Heart left ventricle (tissue), 16 donors: ENCODE measurements around the gene HNRNPA3. TPM values are rescaled to one million over a fixed set of nuclear protein-coding genes. Genes with fewer than 3 reads are reported as not detected.

Experiments
- ATAC-seq, 4 donors: fragments of 200-7000 bp; cut with Tn5 transposase; one replicate each; pipeline ENCODE4 v1.9.1; 2020 to 2022; ENCODE audit warnings: moderate library complexity in 4 of 4, mild to moderate bottlenecking in 3 of 4, moderate number of reproducible peaks in 1 of 4
- DNase-seq, 5 donors: peaks; one replicate each; pipeline ENCODE4 v3.0.0-alpha.2; 2020
- H3K27ac ChIP-seq, 12 donors: fragments of 200-600 bp; sonication (generic) in 4 of 12; one replicate each; pipeline versions ENCODE4 v1.5.0 to v1.8.0; 2016 to 2022; ENCODE audit warnings: mild to moderate bottlenecking in 2 of 12
- H3K27me3 ChIP-seq, 9 donors: fragments of 200-600 bp; sonication (generic) in 2 of 9; one replicate each; pipeline versions ENCODE4 v1.5.1 to v1.8.0; 2016 to 2022; ENCODE audit warnings: mild to moderate bottlenecking in 3 of 9
- H3K36me3 ChIP-seq, 9 donors: fragments of 200-600 bp; sonication (generic) in 2 of 9; one replicate each; pipeline versions ENCODE4 v1.5.0 to v1.8.0; 2018 to 2022; ENCODE audit warnings: mild to moderate bottlenecking in 2 of 9
- H3K4me1 ChIP-seq, 12 donors: fragments of 200-600 bp; sonication (generic) in 4 of 12; one replicate each; pipeline versions ENCODE4 v1.5.0 to v1.8.0; 2016 to 2022; ENCODE audit warnings: mild to moderate bottlenecking in 3 of 12
- H3K4me3 ChIP-seq, 12 donors: fragments of 200-600 bp; sonication (generic) in 4 of 12; one replicate each; pipeline versions ENCODE4 v1.5.0 to v1.8.0; 2017 to 2022; ENCODE audit warnings: mild to moderate bottlenecking in 9 of 12, moderate library complexity in 4 of 12
- H3K9me3 ChIP-seq, 12 donors: fragments of 200-600 bp; sonication (generic) in 4 of 12; one replicate each; pipeline versions ENCODE4 v1.5.0 to v1.8.0; 2016 to 2022; ENCODE audit warnings: mild to moderate bottlenecking in 1 of 12
- POLR2A ChIP-seq, 2 donors: fragments of 450-650 bp; IDR thresholded peaks; one replicate each; pipeline ENCODE4 v1.6.1; 2017; ENCODE audit warnings: antibody characterized with exemption in 2 of 2, mild to moderate bottlenecking in 2 of 2, moderate library complexity in 2 of 2
- WGBS, 4 donors: extraction: QIAGEN DNeasy Blood & Tissue Kit in 2 of 4; methylation state at CpG; one replicate each; pipeline versions ENCODE4 v1.1.5 to v1.1.7; 2013 to 2018; 5-methylcytosine and 5-hydroxymethylcytosine counted together
- intact Hi-C, 10 donors: fragments of 100-400 bp; cut with DNase I; formaldehyde crosslinking; loops; one replicate each; pipeline versions ENCODE4 v1.11.1 to v1.14.2; 2022
- polyA plus RNA-seq, 2 donors: library from polyadenylated mRNA; stranded (reverse); fragments of 200-250 nt; gene quantifications; one replicate each; pipeline ENCODE4 v1.2.3, GENCODE V29; 2013
- total RNA-seq, 9 donors: library from RNA; depleted of rRNA in 2 of 9; stranded (reverse); fragments of >200 nt in 2 of 9; fragmentation: NEBNext Ultra II Directional in 3 of 9; extraction: Animal tissue kit (Norgen Biotek cat#: 25700) in 3 of 9; gene quantifications; one replicate each; pipeline versions ENCODE4 v1.1.0 to v1.2.4, GENCODE V29; 2016 to 2023
- TF ChIP-seq, protein P1 (sequence below), 12 donors: fragments of 200-600 bp; sonication (generic) in 4 of 12; IDR thresholded peaks; one replicate each; pipeline versions ENCODE4 v1.5.0 to v1.8.0; 2018 to 2022; ENCODE audit warnings: antibody characterized with exemption in 12 of 12, mild to moderate bottlenecking in 5 of 12
- donor health status: ischemic (EF 13 %, LVEDD 7.1; RV severe dilation, severe dysfunction).
- donor health status: healthy with polysubstance abuse.
- donor health status: DM: no; HTN: yes; CAD: no.
- donor health status: DM: no; HTN: no; CAD: no.
- donor health status: ischemic (EF 25% LVEDD 6.9; RV normal size, moderate dysfunction).
- donor health status: ischemic (EF 25% LVEDD 5.7; RV mildly dilated, moderate dysfunction).
- donor health status: healthy.
- donor health status: DM: yes; HTN: yes; CAD: no.
- donor health status: ischemic (EF 35%, LVEDD 5.7; RV mildly dilated, moderate dysfunction).
- donor health status: nonischemic (EF 11% LVEDD 7.7; RV severe dilation, severe dysfunction).
- donor health status: DM: yes; HTN: yes; CAD: no.
- donor health status: PGD.
- donor health status: ischemic (EF 29% LVEDD 5.4; RV normal size, mild dysfunction).
- donor health status: nonischemic (EF 23%, LVEDD 6.1; RV moderate dilation, normal function).

HNRNPA3 gene
- total and polyA plus RNA-seq, 11 donors, result 12.7 to 134 (median 73.3) TPM

DNA sequence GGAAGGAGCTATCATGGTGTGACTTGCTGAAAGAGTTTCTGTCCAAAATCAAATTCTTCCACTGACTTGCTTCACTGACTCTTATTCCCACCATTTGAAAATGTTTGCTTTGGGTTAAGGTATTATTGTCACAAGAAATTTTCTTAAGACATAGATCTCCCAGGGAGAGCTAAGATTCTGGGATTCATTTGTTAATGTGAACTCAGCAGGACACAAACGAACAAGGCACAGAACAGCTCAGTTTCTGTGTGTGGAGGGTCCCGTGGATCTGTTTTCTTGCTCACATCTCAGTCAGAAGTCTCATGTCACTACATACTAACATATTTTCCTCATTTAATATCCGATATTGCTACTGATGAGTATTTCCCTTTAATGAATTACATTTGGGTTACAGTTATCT, 8.2 kb upstream of the HNRNPA3 start:
- intact Hi-C loops, result no loop called here

DNA sequence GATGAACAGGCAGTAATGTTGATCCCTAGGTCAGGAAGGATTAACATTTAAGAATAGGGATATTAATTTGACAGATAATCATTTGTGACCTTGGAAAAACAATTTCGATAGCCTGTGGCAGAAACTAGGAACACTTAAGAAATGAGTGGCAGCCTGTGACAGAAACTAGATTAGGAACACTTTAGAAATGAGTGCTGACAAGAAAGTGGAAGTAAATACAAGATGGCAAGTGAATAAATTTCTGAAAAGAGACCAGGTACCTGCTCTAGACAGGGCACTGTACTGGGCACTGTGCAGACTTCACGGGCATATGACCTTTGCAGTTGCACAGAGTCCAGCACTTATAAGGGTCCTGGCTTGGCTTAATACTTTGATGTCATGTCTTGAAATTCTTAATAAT, 5.5 kb upstream of the HNRNPA3 start:
- 46 to 59% (median 53%) methylated on average over 2 of the region's 2 CpGs for WGBS, 4 donors
- no peak overlapping the region for H3K4me3 ChIP-seq
- H3K4me1 ChIP-seq, result peaks cover 0 to 19% (median 13%) of the 10 kb centered on the region in 12 donors
- no peaks in the 10 kb centered on the region for H3K36me3 ChIP-seq
- no peaks in the 10 kb centered on the region for H3K27me3 ChIP-seq
- no peaks in the 10 kb centered on the region for H3K9me3 ChIP-seq
- TF ChIP-seq, protein P1, sequence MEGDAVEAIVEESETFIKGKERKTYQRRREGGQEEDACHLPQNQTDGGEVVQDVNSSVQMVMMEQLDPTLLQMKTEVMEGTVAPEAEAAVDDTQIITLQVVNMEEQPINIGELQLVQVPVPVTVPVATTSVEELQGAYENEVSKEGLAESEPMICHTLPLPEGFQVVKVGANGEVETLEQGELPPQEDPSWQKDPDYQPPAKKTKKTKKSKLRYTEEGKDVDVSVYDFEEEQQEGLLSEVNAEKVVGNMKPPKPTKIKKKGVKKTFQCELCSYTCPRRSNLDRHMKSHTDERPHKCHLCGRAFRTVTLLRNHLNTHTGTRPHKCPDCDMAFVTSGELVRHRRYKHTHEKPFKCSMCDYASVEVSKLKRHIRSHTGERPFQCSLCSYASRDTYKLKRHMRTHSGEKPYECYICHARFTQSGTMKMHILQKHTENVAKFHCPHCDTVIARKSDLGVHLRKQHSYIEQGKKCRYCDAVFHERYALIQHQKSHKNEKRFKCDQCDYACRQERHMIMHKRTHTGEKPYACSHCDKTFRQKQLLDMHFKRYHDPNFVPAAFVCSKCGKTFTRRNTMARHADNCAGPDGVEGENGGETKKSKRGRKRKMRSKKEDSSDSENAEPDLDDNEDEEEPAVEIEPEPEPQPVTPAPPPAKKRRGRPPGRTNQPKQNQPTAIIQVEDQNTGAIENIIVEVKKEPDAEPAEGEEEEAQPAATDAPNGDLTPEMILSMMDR (IDR thresholded peaks at IDR 0.05), result no peak
- no peak for TF ChIP-seq POLR2A (IDR thresholded peaks at IDR 0.05)
- no peak overlapping the region for H3K27ac ChIP-seq
- no peak for DNase-seq
- peak in 1 of 4 donors; percentile 53 for ATAC-seq
- intact Hi-C loops, result loop anchor here in 3 of 10 donors (5.0 kb wide), 1 partner anchor 35 kb away; no protein-coding TSS in a partner anchor

More for the DNA sequence above, 8.2 kb upstream of the HNRNPA3 start:
- Histone ChIP-seq H3K36me3 (no peaks in the 10 kb centered on the region), H3K4me3 (no peak overlapping the region), H3K9me3 (no peaks in the 10 kb centered on the region), H3K27ac (no peak overlapping the region), H3K27me3 (no peaks in the 10 kb centered on the region), H3K4me1 (peaks cover 0 to 7% (median 0%) of the 10 kb centered on the region in 12 donors)
- ATAC-seq (no peak), DNase-seq (no peak)
- TF ChIP-seq, protein P1 (IDR thresholded peaks at IDR 0.05), result no peak
- no peak for TF ChIP-seq POLR2A (IDR thresholded peaks at IDR 0.05)
- WGBS, 4 donors, result 81 to 88% (median 82%) methylated on average over 3 of the region's 3 CpGs

DNA sequence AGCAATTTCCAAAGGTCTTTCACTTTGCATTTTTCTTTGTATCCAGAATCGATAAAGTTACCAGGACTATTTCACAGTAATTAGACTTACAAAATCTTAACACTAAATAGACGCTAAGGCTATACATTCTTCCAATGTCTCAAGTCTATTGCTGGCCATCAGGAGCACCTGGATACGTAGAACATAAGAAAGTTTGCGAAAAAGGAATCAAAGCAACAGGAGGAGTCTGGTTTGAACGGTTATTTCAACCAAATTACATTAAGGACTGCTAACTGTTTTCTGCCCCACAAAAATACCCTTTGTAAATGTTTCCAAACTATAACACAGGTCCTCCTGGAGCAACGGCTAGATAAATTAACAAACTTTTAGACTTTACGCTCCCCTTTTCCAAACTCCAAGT, 1.4 kb upstream of the HNRNPA3 start:
- whole genome bisulfite sequencing, 4 donors, result 62 to 74% (median 69%) methylated on average over 7 of the region's 7 CpGs
- peaks cover 0 to 23% (median 11%) of the 10 kb centered on the region in 9 donors for H3K36me3 ChIP-seq
- ATAC-seq (no peak), DNase-seq (no peak)
- H3K4me3 ChIP-seq, result peak overlapping the region in 11 of 12 donors; percentile 36 to 90 (median 77)
- no peak for TF ChIP-seq POLR2A (IDR thresholded peaks at IDR 0.05)
- TF ChIP-seq, protein P1 (IDR thresholded peaks at IDR 0.05), result no peak
- H3K27ac ChIP-seq, result peak overlapping the region; percentile 87 to 100 (median 98)
- H3K9me3 ChIP-seq, result no peaks in the 10 kb centered on the region
- H3K4me1 ChIP-seq, result peaks cover 10 to 44% (median 35%) of the 10 kb centered on the region in 12 donors
- intact Hi-C loops, result loop anchor here in 4 of 10 donors (5.0 kb wide), 3 partner anchors 44 to 116 kb away; partner anchors contain the start of gene NFE2L2 (in 2 of the 4)
- H3K27me3 ChIP-seq, result no peaks in the 10 kb centered on the region

DNA sequence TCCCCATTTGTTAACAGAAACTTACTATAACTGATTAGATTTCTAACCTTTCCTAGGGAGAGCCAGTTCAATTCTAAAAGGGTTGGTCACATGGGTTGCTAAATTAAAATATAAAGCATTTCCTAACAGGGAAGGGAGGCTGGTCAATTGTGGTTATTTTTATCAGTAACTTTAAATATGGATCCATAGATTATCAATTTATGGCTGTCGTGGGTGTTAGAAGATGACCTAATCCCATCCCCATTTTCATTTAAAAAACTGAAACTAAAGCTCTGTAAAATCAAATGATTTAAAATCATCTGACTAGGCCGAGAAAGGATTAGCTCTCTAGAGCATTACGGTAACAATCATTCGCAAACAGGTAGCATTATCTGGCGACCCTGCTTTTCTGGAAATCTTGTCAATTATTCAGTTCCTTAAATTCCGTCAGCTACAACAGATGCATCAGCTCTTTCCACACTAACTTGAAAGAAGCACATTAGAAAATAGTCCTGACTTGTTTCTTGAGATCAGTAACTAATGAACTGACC, 953 bp upstream of the HNRNPA3 start:
- intact Hi-C loops, result loop anchor here (1.0 to 5.0 kb wide), 11 partner anchors 31 to 116 kb away; partner anchors contain the start of gene NFE2L2 (in 5 of the 10)
- Histone ChIP-seq H3K36me3 (peaks cover 3 to 28% (median 16%) of the 10 kb centered on the region in 9 donors), H3K27ac (peak overlapping the region; percentile 87 to 100 (median 98)), H3K27me3 (no peaks in the 10 kb centered on the region), H3K9me3 (no peaks in the 10 kb centered on the region), H3K4me1 (peaks cover 10 to 47% (median 39%) of the 10 kb centered on the region in 12 donors), H3K4me3 (peak overlapping the region; percentile 19 to 90 (median 71))
- no peak for DNase-seq
- TF ChIP-seq, protein P1 (IDR thresholded peaks at IDR 0.05), result no peak
- no peak for TF ChIP-seq POLR2A (IDR thresholded peaks at IDR 0.05)
- no peak for ATAC-seq
- WGBS, 4 donors, result 6 to 9% (median 7%) methylated on average over 6 of the region's 6 CpGs
